Measurements from ENCODE around the gene KAT5. TPM values are rescaled to one million over a fixed set of nuclear protein-coding genes. Genes with fewer than 3 reads are reported as not detected.

The KAT5 gene
- total and polyA plus RNA-seq, 10 of the 15 experiments (the other 5 are each of a cell fraction or from before 2014, with no cell fraction given), result 3.4 to 66.1 (median 46.3) TPM

DNA sequence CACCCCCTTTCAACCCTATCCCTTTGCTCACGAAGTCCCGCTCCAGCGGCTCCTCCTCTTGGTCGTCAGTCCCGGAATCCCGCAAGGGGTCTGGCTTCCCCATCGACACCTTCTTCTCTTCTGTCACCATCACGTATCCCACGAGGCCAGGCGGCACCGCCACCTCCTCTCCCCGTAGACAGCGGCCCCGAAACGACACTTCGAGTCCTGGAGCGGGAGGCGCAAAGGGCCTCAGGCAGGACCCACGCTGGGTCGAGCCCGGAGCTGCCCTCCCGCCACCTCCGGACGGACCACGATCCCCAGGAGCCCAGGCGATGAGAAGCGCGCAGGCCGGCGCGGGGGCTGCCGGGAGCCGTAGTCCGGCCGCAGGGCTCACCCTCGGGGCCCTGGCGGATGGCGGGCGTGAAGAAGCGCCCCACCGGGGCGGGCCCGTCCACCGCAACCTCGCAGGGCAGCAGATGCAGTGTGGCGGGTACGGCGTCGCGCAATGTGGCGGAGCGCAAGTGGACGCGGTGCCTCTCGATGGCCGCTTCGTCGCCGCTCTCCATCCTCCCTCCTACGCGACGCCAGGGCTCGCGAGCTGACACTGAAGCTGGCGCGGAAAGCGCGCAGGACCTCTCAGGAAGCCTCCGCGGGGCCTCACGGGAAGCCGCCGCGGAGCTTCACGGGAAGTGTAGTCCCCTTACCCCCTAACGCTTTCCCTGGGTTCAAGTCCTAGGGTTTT lies 8.3 kb downstream of the KAT5 start, which contains the start of gene RNASEH2C (continued):
- TF ChIP-seq, protein P1, sequence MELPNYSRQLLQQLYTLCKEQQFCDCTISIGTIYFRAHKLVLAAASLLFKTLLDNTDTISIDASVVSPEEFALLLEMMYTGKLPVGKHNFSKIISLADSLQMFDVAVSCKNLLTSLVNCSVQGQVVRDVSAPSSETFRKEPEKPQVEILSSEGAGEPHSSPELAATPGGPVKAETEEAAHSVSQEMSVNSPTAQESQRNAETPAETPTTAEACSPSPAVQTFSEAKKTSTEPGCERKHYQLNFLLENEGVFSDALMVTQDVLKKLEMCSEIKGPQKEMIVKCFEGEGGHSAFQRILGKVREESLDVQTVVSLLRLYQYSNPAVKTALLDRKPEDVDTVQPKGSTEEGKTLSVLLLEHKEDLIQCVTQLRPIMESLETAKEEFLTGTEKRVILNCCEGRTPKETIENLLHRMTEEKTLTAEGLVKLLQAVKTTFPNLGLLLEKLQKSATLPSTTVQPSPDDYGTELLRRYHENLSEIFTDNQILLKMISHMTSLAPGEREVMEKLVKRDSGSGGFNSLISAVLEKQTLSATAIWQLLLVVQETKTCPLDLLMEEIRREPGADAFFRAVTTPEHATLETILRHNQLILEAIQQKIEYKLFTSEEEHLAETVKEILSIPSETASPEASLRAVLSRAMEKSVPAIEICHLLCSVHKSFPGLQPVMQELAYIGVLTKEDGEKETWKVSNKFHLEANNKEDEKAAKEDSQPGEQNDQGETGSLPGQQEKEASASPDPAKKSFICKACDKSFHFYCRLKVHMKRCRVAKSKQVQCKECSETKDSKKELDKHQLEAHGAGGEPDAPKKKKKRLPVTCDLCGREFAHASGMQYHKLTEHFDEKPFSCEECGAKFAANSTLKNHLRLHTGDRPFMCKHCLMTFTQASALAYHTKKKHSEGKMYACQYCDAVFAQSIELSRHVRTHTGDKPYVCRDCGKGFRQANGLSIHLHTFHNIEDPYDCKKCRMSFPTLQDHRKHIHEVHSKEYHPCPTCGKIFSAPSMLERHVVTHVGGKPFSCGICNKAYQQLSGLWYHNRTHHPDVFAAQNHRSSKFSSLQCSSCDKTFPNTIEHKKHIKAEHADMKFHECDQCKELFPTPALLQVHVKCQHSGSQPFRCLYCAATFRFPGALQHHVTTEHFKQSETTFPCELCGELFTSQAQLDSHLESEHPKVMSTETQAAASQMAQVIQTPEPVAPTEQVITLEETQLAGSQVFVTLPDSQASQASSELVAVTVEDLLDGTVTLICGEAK (IDR thresholded peaks at IDR 0.05; ENCODE audit: borderline replicate concordance), result peak; percentile 71; the same call in 1 of the 2 replicates
- peak; percentile 78 for TF ChIP-seq TAF1 (IDR thresholded peaks at IDR 0.05; ENCODE audit: borderline replicate concordance, low read depth, low read length)
- TF ChIP-seq, protein P2, sequence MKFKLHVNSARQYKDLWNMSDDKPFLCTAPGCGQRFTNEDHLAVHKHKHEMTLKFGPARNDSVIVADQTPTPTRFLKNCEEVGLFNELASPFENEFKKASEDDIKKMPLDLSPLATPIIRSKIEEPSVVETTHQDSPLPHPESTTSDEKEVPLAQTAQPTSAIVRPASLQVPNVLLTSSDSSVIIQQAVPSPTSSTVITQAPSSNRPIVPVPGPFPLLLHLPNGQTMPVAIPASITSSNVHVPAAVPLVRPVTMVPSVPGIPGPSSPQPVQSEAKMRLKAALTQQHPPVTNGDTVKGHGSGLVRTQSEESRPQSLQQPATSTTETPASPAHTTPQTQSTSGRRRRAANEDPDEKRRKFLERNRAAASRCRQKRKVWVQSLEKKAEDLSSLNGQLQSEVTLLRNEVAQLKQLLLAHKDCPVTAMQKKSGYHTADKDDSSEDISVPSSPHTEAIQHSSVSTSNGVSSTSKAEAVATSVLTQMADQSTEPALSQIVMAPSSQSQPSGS (IDR thresholded peaks at IDR 0.05; ENCODE audit: low read length), result no peak
- TF ChIP-seq, protein P3, sequence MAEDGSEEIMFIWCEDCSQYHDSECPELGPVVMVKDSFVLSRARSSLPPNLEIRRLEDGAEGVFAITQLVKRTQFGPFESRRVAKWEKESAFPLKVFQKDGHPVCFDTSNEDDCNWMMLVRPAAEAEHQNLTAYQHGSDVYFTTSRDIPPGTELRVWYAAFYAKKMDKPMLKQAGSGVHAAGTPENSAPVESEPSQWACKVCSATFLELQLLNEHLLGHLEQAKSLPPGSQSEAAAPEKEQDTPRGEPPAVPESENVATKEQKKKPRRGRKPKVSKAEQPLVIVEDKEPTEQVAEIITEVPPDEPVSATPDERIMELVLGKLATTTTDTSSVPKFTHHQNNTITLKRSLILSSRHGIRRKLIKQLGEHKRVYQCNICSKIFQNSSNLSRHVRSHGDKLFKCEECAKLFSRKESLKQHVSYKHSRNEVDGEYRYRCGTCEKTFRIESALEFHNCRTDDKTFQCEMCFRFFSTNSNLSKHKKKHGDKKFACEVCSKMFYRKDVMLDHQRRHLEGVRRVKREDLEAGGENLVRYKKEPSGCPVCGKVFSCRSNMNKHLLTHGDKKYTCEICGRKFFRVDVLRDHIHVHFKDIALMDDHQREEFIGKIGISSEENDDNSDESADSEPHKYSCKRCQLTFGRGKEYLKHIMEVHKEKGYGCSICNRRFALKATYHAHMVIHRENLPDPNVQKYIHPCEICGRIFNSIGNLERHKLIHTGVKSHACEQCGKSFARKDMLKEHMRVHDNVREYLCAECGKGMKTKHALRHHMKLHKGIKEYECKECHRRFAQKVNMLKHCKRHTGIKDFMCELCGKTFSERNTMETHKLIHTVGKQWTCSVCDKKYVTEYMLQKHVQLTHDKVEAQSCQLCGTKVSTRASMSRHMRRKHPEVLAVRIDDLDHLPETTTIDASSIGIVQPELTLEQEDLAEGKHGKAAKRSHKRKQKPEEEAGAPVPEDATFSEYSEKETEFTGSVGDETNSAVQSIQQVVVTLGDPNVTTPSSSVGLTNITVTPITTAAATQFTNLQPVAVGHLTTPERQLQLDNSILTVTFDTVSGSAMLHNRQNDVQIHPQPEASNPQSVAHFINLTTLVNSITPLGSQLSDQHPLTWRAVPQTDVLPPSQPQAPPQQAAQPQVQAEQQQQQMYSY (CRISPR knock-in tag; IDR thresholded peaks at IDR 0.05), result no peak
- peak; percentile 89 for TF ChIP-seq YY1 (IDR thresholded peaks at IDR 0.05; ENCODE audit: low read depth, low read length)
- no peak for TF ChIP-seq CEBPB (IDR thresholded peaks at IDR 0.05; ENCODE audit: borderline replicate concordance in 1 of 2, low read depth in 2 of 2, low read length in 2 of 2)
- no peak for TF ChIP-seq ZNF384 (IDR thresholded peaks at IDR 0.05; ENCODE audit: borderline replicate concordance, low read depth, low read length)
- TF ChIP-seq DPF2 (IDR thresholded peaks at IDR 0.05), result peak; percentile 82
- no peak for TF ChIP-seq MEF2B (IDR thresholded peaks at IDR 0.05; ENCODE audit: partially characterized antibody, poor library complexity, severe bottlenecking)
- TF ChIP-seq CBX5 (IDR thresholded peaks at IDR 0.05; ENCODE audit: low read depth), result no peak
- peak; percentile 45 for TF ChIP-seq POLR2AphosphoS2 (IDR thresholded peaks at IDR 0.05; ENCODE audit: low read depth, low read length)
- no peak for TF ChIP-seq NRF1 (conservative IDR thresholded peaks at IDR 0.05; ENCODE audit: low read depth, low read length)
- TF ChIP-seq TARDBP (IDR thresholded peaks at IDR 0.05; ENCODE audit: borderline replicate concordance), result no peak; the same call in none of the 2 replicates
- TF ChIP-seq, protein P4, sequence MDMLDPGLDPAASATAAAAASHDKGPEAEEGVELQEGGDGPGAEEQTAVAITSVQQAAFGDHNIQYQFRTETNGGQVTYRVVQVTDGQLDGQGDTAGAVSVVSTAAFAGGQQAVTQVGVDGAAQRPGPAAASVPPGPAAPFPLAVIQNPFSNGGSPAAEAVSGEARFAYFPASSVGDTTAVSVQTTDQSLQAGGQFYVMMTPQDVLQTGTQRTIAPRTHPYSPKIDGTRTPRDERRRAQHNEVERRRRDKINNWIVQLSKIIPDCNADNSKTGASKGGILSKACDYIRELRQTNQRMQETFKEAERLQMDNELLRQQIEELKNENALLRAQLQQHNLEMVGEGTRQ (IDR thresholded peaks at IDR 0.05; ENCODE audit: borderline replicate concordance, low read depth, low read length), result no peak
- TF ChIP-seq ZBED1 (IDR thresholded peaks at IDR 0.05; ENCODE audit: borderline replicate concordance), result no peak
- no peak for TF ChIP-seq MTA2 (IDR thresholded peaks at IDR 0.05; ENCODE audit: low read depth)
- TF ChIP-seq WRNIP1 (IDR thresholded peaks at IDR 0.05; ENCODE audit: borderline replicate concordance, low read depth, low read length), result no peak
- TF ChIP-seq NFYA (IDR thresholded peaks at IDR 0.05; ENCODE audit: borderline replicate concordance, low read depth, low read length), result no peak
- TF ChIP-seq BHLHE40 (IDR thresholded peaks at IDR 0.05; ENCODE audit: borderline replicate concordance in 1 of 2, low read depth in 2 of 2, low read length in 1 of 2), result peak in 1 of 2 experiments; percentile 38; a peak in 3 of 4 replicates
- no peak for TF ChIP-seq IKZF2 (IDR thresholded peaks at IDR 0.05)

All from GM12878 (cell line).